Measurements from ENCODE around the gene AIPL1.

GRCh38 chr17:6387858-6388257 lies 47.1 kb downstream of the AIPL1 start:
- no peak for TF ChIP-seq CTCF (IDR thresholded peaks at IDR 0.05)
- TF ChIP-seq EZH2 (IDR thresholded peaks at IDR 0.05; ENCODE audit: borderline replicate concordance, insufficient read depth, low read depth, low read length, poor library complexity, severe bottlenecking) = no peak
